WTC11 (cell line): ENCODE data around the gene MACROD2. TPM values are rescaled to one million over a fixed set of nuclear protein-coding genes. Genes with fewer than 3 reads are reported as not detected.

Experiments used
- ATAC-seq: fragments of 200-7000 bp; cut with Tn5 transposase; 2 replicates; pipeline ENCODE4 v1.10.0; 2021; ENCODE audit warnings: mild to moderate bottlenecking, moderate library complexity
- CTCF ChIA-PET: fragments of 300-600 bp; sonication (Branson Sonifier 250); formaldehyde crosslinking; loops from one replicate; lab custom pipeline; 2021; ENCODE audit warnings: antibody characterized with exemption; lab: Charles Lee
- POLR2A ChIA-PET: fragments of 350-600 bp; sonication (Branson Sonifier 250); formaldehyde crosslinking; loops from one replicate; lab custom pipeline; 2021; ENCODE audit warnings: antibody characterized with exemption; lab: Charles Lee
- DNase-seq: peaks from one replicate; pipeline ENCODE4 v3.0.0; 2021; ENCODE audit warnings: low spot score
- H3K27ac Mint-ChIP-seq: 2 replicates; pipeline ENCODE4 v1.8.0; 2021; ENCODE audit warnings: mixed read lengths
- H3K27me3 Mint-ChIP-seq: 2 replicates; pipeline ENCODE4 v1.8.0; 2021; ENCODE audit warnings: low read depth, mild to moderate bottlenecking, moderate library complexity, mixed read lengths
- H3K36me3 Mint-ChIP-seq: 2 replicates; pipeline ENCODE4 v1.8.0; 2021; ENCODE audit warnings: mixed read lengths
- H3K4me1 Mint-ChIP-seq: 2 replicates; pipeline ENCODE4 v1.8.0; 2022; ENCODE audit warnings: mixed read lengths
- H3K4me3 Mint-ChIP-seq: 2 replicates; pipeline ENCODE4 v1.8.0; 2021; ENCODE audit warnings: mild to moderate bottlenecking, moderate library complexity, mixed read lengths
- H3K9me3 Mint-ChIP-seq: 2 replicates; pipeline ENCODE4 v1.8.0; 2021; ENCODE audit warnings: mixed read lengths
- AR ChIP-seq: fragments of 250-450 bp; sonication (Bioruptor Pico); IDR thresholded peaks from 2 replicates; pipeline ENCODE4 v1.9.0; 2021; ENCODE audit warnings: mild to moderate bottlenecking
- CREM ChIP-seq: sonication (generic); formaldehyde crosslinking; IDR thresholded peaks from 2 replicates; pipeline ENCODE4 v1.8.1; 2022; ENCODE audit warnings: mild to moderate bottlenecking, missing genetic modification reagents, moderate library complexity
- ESRRA ChIP-seq: sonication (generic); formaldehyde crosslinking; IDR thresholded peaks from 2 replicates; pipeline ENCODE4 v1.8.1; 2022; ENCODE audit warnings: mild to moderate bottlenecking, missing genetic modification reagents, borderline replicate concordance
- FOXP1 ChIP-seq: sonication (generic); formaldehyde crosslinking; IDR thresholded peaks from 2 replicates; pipeline ENCODE4 v1.8.0; 2022; ENCODE audit warnings: missing genetic modification reagents, mild to moderate bottlenecking, moderate library complexity, borderline replicate concordance
- GABPB1 ChIP-seq: sonication (generic); formaldehyde crosslinking; IDR thresholded peaks from 2 replicates; pipeline ENCODE4 v1.8.1; 2023; ENCODE audit warnings: mild to moderate bottlenecking, missing genetic modification reagents
- JAZF1 ChIP-seq: fragments of 250-450 bp; sonication (Bioruptor Pico); IDR thresholded peaks from 2 replicates; pipeline ENCODE4 v1.9.0; 2021; ENCODE audit warnings: moderate library complexity, mild to moderate bottlenecking, inconsistent platforms
- NR1H2 ChIP-seq: sonication (generic); formaldehyde crosslinking; IDR thresholded peaks from 2 replicates; pipeline ENCODE4 v1.9.0; 2021; ENCODE audit warnings: mild to moderate bottlenecking, moderate library complexity, missing genetic modification reagents
- NR2C2 ChIP-seq: sonication (generic); formaldehyde crosslinking; IDR thresholded peaks from 2 replicates; pipeline ENCODE4 v1.8.0; 2022; ENCODE audit warnings: mild to moderate bottlenecking, missing genetic modification reagents
- NR3C1 ChIP-seq: sonication (generic); formaldehyde crosslinking; conservative IDR thresholded peaks from 2 replicates; pipeline ENCODE4 v1.8.1; 2023; ENCODE audit warnings: low read depth, mild to moderate bottlenecking, missing genetic modification reagents
- PRDM15 ChIP-seq: sonication (generic); formaldehyde crosslinking; IDR thresholded peaks from 2 replicates; pipeline ENCODE4 v1.8.0; 2022; ENCODE audit warnings: missing genetic modification reagents
- SMAD3 ChIP-seq: sonication (generic); formaldehyde crosslinking; IDR thresholded peaks from 2 replicates; pipeline ENCODE4 v1.8.0; 2022; ENCODE audit warnings: missing genetic modification reagents, mild to moderate bottlenecking, borderline replicate concordance
- SMAD4 ChIP-seq: sonication (generic); formaldehyde crosslinking; IDR thresholded peaks from 2 replicates; pipeline ENCODE4 v1.8.0; 2022; ENCODE audit warnings: mild to moderate bottlenecking, missing genetic modification reagents
- SP1 ChIP-seq: sonication (generic); formaldehyde crosslinking; conservative IDR thresholded peaks from 2 replicates; pipeline ENCODE4 v1.8.1; 2022; ENCODE audit warnings: missing genetic modification reagents
- TP53 ChIP-seq: sonication (generic); formaldehyde crosslinking; IDR thresholded peaks from 2 replicates; pipeline ENCODE4 v1.8.1; 2023; ENCODE audit warnings: mild to moderate bottlenecking, missing genetic modification reagents
- ZNF425 ChIP-seq: fragments of 250-450 bp; sonication (Bioruptor Pico); conservative IDR thresholded peaks from 2 replicates; pipeline ENCODE4 v1.9.0; 2021; ENCODE audit warnings: mild to moderate bottlenecking
- total RNA-seq: library from RNA; stranded (reverse); gene quantifications from 3 replicates; pipeline ENCODE4 v1.2.3, GENCODE V29; 2021
- TF ChIP-seq, protein P1 (sequence below): sonication (generic); formaldehyde crosslinking; IDR thresholded peaks from 2 replicates; pipeline ENCODE4 v1.8.1; 2023; ENCODE audit warnings: mild to moderate bottlenecking, missing genetic modification reagents, moderate library complexity
- TF ChIP-seq, protein P2 (sequence below): sonication (generic); formaldehyde crosslinking; IDR thresholded peaks from 2 replicates; pipeline ENCODE4 v1.8.1; 2023; ENCODE audit warnings: mild to moderate bottlenecking, missing genetic modification reagents
- TF ChIP-seq, protein P3 (sequence below): sonication (generic); formaldehyde crosslinking; IDR thresholded peaks from 2 replicates; pipeline ENCODE4 v1.8.0; 2022; ENCODE audit warnings: mild to moderate bottlenecking, missing genetic modification reagents

The MACROD2 gene
- total RNA-seq, 1 experiment from 2014 or later, result 4.1 TPM

- TF ChIP-seq PRDM15 (CRISPR knock-in tag) (no peak), NR2C2 (CRISPR knock-in tag) (no peak), NR1H2 (CRISPR knock-in tag) (no peak), JAZF1 (CRISPR knock-in tag) (no peak), SMAD4 (CRISPR knock-in tag) (no peak), NR3C1 (CRISPR knock-in tag) (no peak), SP1 (no peak), FOXP1 (CRISPR knock-in tag) (no peak), ESRRA (CRISPR knock-in tag) (no peak)
- TF ChIP-seq, protein P1, sequence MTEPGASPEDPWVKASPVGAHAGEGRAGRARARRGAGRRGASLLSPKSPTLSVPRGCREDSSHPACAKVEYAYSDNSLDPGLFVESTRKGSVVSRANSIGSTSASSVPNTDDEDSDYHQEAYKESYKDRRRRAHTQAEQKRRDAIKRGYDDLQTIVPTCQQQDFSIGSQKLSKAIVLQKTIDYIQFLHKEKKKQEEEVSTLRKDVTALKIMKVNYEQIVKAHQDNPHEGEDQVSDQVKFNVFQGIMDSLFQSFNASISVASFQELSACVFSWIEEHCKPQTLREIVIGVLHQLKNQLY (CRISPR knock-in tag), result no peak
Measured at GRCh38 chr20:15155848-15156401, 1160.6 kb downstream of the MACROD2 start (continued).

DNA sequence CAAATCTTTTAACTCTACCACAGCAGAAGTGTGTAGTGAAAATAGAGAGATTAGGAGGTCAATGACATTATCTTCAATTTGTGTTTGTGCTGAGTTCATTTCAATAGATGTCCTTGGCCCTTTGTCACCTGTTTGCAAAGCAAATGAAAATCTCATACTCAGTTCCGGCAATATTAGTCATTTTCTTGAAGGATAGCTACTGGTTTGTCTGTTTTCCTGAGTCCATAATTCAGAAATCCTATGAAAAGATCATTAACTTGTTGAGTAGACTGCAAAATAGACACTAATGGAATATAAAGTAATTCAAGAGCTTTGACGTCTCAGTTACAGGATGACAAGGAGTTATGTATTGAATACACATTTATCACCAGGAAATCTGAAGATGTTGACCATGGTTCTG is 1163.2 kb downstream of the MACROD2 start:
- peaks cover 23% of the 10 kb centered on the region for H3K4me1 Mint-ChIP-seq
- no peak overlapping the region for H3K27ac Mint-ChIP-seq
- peaks cover 30% of the 10 kb centered on the region for H3K9me3 Mint-ChIP-seq
- H3K4me3 Mint-ChIP-seq, result no peak overlapping the region
- DNase-seq, result no peak
- TF ChIP-seq, protein P2, sequence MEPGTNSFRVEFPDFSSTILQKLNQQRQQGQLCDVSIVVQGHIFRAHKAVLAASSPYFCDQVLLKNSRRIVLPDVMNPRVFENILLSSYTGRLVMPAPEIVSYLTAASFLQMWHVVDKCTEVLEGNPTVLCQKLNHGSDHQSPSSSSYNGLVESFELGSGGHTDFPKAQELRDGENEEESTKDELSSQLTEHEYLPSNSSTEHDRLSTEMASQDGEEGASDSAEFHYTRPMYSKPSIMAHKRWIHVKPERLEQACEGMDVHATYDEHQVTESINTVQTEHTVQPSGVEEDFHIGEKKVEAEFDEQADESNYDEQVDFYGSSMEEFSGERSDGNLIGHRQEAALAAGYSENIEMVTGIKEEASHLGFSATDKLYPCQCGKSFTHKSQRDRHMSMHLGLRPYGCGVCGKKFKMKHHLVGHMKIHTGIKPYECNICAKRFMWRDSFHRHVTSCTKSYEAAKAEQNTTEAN (CRISPR knock-in tag), result no peak
- TF ChIP-seq CREM (CRISPR knock-in tag) (no peak), GABPB1 (CRISPR knock-in tag) (0 out of 2 replicates have a peak, but pooled peaks have one; percentile 33), ZNF425 (CRISPR knock-in tag) (no peak)
- TF ChIP-seq, protein P3, sequence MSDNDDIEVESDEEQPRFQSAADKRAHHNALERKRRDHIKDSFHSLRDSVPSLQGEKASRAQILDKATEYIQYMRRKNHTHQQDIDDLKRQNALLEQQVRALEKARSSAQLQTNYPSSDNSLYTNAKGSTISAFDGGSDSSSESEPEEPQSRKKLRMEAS, result no peak
- no peak for ATAC-seq
- no peaks in the 10 kb centered on the region; the same call in 1 of the 2 replicates for H3K27me3 Mint-ChIP-seq
- POLR2A ChIA-PET, result no interaction called here
- H3K36me3 Mint-ChIP-seq, result peaks cover 16% of the 10 kb centered on the region
- CTCF ChIA-PET, result no interaction called here

- no peak overlapping the region for H3K27ac Mint-ChIP-seq
- TF ChIP-seq, protein P2 (CRISPR knock-in tag), result no peak
- TF ChIP-seq SMAD3 (CRISPR knock-in tag), result no peak
- no peak for TF ChIP-seq AR (CRISPR knock-in tag)
- no peak for TF ChIP-seq JAZF1 (CRISPR knock-in tag)
- no peak for TF ChIP-seq NR3C1 (CRISPR knock-in tag)
- TF ChIP-seq SMAD4 (CRISPR knock-in tag), result no peak
- no peak for TF ChIP-seq TP53 (CRISPR knock-in tag)
- POLR2A ChIA-PET, result no interaction called here
- peaks cover 9% of the 10 kb centered on the region for H3K4me1 Mint-ChIP-seq
- peaks cover 13% of the 10 kb centered on the region for H3K9me3 Mint-ChIP-seq
- no peaks in the 10 kb centered on the region for H3K27me3 Mint-ChIP-seq
- ATAC-seq, result no peak
- no peak overlapping the region for H3K4me3 Mint-ChIP-seq
- DNase-seq, result no peak
- H3K36me3 Mint-ChIP-seq, result peaks cover 5% of the 10 kb centered on the region; the same call in 1 of the 2 replicates
- CTCF ChIA-PET, result no interaction called here
Measured at GRCh38 chr20:15162079-15162647, 1166.8 kb downstream of the MACROD2 start.
